Neuron (in vitro differentiated cells): ENCODE measurements around the gene TXNRD3.

Experiments used
- H2AFZ ChIP-seq: one replicate; pipeline ENCODE4 v1.6.1; 2013; ENCODE audit warnings: low read depth, mild to moderate bottlenecking, inconsistent platforms, low read length, moderate library complexity
- H3K27me3 ChIP-seq: one replicate; pipeline ENCODE4 v1.6.1; 2013; ENCODE audit warnings: low read length; ENCODE audit not compliant: insufficient read depth
- H3K36me3 ChIP-seq: one replicate; pipeline ENCODE4 v1.6.1; 2013; ENCODE audit warnings: low read length; ENCODE audit not compliant: insufficient read depth
- H3K4me1 ChIP-seq: one replicate; pipeline ENCODE4 v1.6.1; 2013; ENCODE audit warnings: low read length; ENCODE audit not compliant: insufficient read depth
- H3K4me3 ChIP-seq: 2 replicates; pipeline ENCODE4 v1.5.1; 2013; ENCODE audit warnings: mild to moderate bottlenecking, low read length, moderate library complexity
- H3K9me3 ChIP-seq: one replicate; pipeline ENCODE4 v1.6.1; 2013; ENCODE audit warnings: low read length

The TXNRD3 gene

DNA sequence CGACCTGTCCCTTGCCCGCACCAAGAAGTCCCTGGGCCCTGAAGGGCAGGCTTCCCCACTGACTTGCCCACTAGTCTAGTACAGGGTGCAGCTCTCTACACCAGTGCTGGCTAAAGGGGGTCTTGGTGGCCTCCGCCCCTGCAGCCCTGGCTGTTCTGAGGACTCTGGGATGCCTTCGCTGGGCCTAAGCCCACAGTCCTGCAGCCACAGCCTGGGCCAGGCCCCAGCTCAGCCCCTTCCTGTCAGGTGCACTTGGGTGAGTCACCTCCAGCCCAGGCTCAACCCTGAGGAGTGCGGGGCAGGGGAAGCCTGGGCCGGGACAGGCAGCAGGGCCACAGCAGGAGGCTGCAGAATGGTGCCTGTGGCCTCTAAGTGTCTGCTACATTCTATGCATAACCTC lies 97.2 kb downstream of the TXNRD3 start:
- H3K27me3 ChIP-seq = no peaks in the 10 kb centered on the region
- no peaks in the 10 kb centered on the region for H3K4me1 ChIP-seq
- H3K4me3 ChIP-seq = no peak overlapping the region
- no peaks in the 10 kb centered on the region for H3K36me3 ChIP-seq
- no peak overlapping the region for H2AFZ ChIP-seq
- peaks cover 2% of the 10 kb centered on the region for H3K9me3 ChIP-seq

DNA sequence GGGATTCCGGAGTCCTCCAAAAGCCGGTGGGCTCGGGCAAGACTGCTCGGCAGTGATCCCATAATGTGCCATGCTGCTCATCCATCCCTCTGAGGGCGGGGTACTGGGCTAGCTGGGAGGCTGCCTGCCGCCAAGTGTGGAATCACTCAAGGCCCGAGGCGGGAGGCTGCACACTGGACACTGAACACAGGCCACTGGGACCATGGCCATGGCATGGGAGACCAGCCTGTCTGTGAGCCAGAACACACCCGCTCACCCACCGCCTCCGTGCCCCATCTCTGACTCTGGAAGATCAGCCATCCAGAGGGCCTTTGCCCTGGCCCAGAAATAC lies 97.5 kb downstream of the TXNRD3 start:
- H3K36me3 ChIP-seq = no peaks in the 10 kb centered on the region
- no peaks in the 10 kb centered on the region for H3K9me3 ChIP-seq
- no peaks in the 10 kb centered on the region for H3K27me3 ChIP-seq
- no peaks in the 10 kb centered on the region for H3K4me1 ChIP-seq
- H3K4me3 ChIP-seq = no peak overlapping the region
- H2AFZ ChIP-seq = no peak overlapping the region
